Activated CD8-positive, alpha-beta memory T cell treated with anti-CD3 and anti-CD28 coated beads, Interleukin-2, amount 10 ng/mL, durations not matched to agents 7 days and 5 days (primary cell): ENCODE results near the gene PIP4K2A. TPM values are rescaled to one million over a fixed set of nuclear protein-coding genes. Genes with fewer than 3 reads are reported as not detected.

Experiments used
- ATAC-seq: fragments of 150-1000 bp; cut with Tn5 transposase; one replicate; pipeline ENCODE4 v1.10.0; 2021; ENCODE audit warnings: moderate library complexity
- CTCF ChIA-PET: fragments of 350-600 bp; sonication (Branson Sonifier 250); formaldehyde crosslinking; loops from one replicate; lab custom pipeline; 2021; ENCODE audit warnings: antibody characterized with exemption; lab: Charles Lee
- DNase-seq: peaks from one replicate; pipeline ENCODE4 v3.0.0-alpha.2; 2020
- H3K27ac Mint-ChIP-seq: one replicate; pipeline ENCODE4 v1.8.0; 2021; ENCODE audit warnings: mild to moderate bottlenecking, mixed read lengths
- H3K27me3 Mint-ChIP-seq: one replicate; pipeline ENCODE4 v1.8.0; 2021; ENCODE audit warnings: mixed read lengths
- H3K36me3 Mint-ChIP-seq: one replicate; pipeline ENCODE4 v1.8.0; 2021; ENCODE audit warnings: mild to moderate bottlenecking, mixed read lengths
- H3K4me1 Mint-ChIP-seq: one replicate; pipeline ENCODE4 v1.8.0; 2021; ENCODE audit warnings: mixed read lengths
- H3K4me3 Mint-ChIP-seq: one replicate; pipeline ENCODE4 v1.8.0; 2021; ENCODE audit warnings: mild to moderate bottlenecking, moderate library complexity, mixed read lengths
- H3K9me3 Mint-ChIP-seq: one replicate; pipeline ENCODE4 v1.8.0; 2022; ENCODE audit warnings: low read depth, mixed read lengths
- total RNA-seq, 2 experiments: library from RNA; stranded (reverse); gene quantifications; one replicate each; pipeline ENCODE4 v1.2.3, GENCODE V29; 2021

The PIP4K2A gene
- total RNA-seq, 2 experiments from 2014 or later, result 129 to 136 TPM

DNA sequence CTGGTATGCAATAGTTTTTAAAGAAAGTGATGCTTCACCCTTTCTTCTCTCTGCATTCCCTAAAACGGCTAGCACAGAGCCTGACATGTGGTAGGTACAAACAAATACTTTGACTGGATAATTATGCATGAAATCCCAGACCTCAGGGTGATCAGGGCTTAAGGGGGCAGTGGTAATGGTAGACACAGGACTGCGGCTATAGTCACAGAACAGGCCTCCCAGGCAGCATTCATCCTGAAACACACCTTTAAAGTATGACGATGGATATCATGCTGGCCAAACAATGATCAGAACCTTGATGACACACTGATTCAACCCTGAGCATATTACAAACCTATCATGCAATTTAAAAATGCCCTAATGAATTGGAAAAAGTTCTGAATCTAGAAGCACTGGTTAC, 110.8 kb downstream of the PIP4K2A start:
- no peaks in the 10 kb centered on the region for H3K9me3 Mint-ChIP-seq
- H3K27me3 Mint-ChIP-seq, result no peaks in the 10 kb centered on the region
- no peak overlapping the region for H3K4me3 Mint-ChIP-seq
- H3K4me1 Mint-ChIP-seq, result peaks cover 83% of the 10 kb centered on the region
- peaks cover 49% of the 10 kb centered on the region for H3K36me3 Mint-ChIP-seq
- H3K27ac Mint-ChIP-seq, result peak overlapping the region; percentile 30
- ATAC-seq, result no peak
- DNase-seq, result no peak
- CTCF ChIA-PET, result no interaction called here

DNA sequence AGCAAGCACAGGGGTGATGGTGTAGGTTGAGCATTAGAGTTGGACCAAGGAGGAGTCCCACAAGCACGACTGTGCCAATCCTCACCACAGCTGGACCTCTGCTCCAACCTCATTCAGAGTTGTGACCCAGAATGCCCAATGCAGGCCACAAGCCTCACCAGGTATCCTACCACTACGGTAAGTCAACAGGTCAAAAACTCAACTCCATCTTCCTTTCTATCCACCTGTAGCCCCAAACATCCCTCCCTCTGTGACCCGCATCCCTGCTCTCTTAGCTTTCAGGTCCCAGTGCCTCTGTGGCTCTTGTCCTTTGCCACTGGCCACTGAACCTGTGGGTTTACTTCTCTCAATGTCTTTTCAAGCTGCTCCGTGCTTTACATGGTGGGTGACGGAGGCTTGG, 112.8 kb downstream of the PIP4K2A start:
- no peak overlapping the region for H3K4me3 Mint-ChIP-seq
- no peak for DNase-seq
- H3K27ac Mint-ChIP-seq, result peak overlapping the region; percentile 82
- peaks cover 47% of the 10 kb centered on the region for H3K36me3 Mint-ChIP-seq
- CTCF ChIA-PET, result interaction anchor here (0.6 to 2.6 kb wide), 7 partner anchors 10 to 111 kb away, joined by 3 to 11 read pairs (median 4); no protein-coding TSS in a partner anchor
- ATAC-seq, result no peak
- H3K9me3 Mint-ChIP-seq, result no peaks in the 10 kb centered on the region
- no peaks in the 10 kb centered on the region for H3K27me3 Mint-ChIP-seq
- peaks cover 86% of the 10 kb centered on the region for H3K4me1 Mint-ChIP-seq

DNA sequence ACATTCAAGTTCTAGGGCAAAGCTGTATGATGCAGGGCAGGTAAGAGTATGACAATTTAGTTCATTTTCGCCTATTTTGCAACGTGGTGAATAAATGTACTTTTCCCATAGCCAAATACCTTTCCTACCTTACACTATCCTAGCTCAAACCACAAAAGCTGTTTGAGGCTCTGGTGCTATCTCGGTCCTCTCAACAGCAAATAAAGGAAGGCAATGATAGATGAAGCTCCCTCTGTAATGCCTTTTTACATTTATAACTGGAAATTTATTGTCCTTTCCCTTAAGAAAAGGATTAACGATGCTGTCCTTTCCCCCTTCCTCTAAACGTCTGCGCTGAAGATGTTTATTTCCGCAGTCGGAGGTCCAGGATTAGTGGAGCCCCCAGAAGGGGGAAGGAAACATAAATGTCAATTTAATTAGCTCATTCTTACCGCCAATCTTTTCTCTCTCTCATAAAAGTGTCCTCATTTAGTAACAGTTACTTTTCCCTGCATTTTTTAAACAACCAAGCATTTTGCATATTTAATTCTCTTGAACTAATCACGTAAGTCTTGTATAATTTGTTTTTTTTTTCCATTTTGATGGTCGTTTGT, 114.6 kb downstream of the PIP4K2A start:
- no peaks in the 10 kb centered on the region for H3K27me3 Mint-ChIP-seq
- no peak for ATAC-seq
- CTCF ChIA-PET, result interaction anchor here (0.9 to 2.6 kb wide), 5 partner anchors 11 to 83 kb away, joined by 3 to 11 read pairs (median 6); no protein-coding TSS in a partner anchor
- no peaks in the 10 kb centered on the region for H3K9me3 Mint-ChIP-seq
- DNase-seq, result no peak
- peaks cover 77% of the 10 kb centered on the region for H3K4me1 Mint-ChIP-seq
- H3K4me3 Mint-ChIP-seq, result no peak overlapping the region
- peaks cover 38% of the 10 kb centered on the region for H3K36me3 Mint-ChIP-seq
- peak overlapping the region; percentile 44 for H3K27ac Mint-ChIP-seq

DNA sequence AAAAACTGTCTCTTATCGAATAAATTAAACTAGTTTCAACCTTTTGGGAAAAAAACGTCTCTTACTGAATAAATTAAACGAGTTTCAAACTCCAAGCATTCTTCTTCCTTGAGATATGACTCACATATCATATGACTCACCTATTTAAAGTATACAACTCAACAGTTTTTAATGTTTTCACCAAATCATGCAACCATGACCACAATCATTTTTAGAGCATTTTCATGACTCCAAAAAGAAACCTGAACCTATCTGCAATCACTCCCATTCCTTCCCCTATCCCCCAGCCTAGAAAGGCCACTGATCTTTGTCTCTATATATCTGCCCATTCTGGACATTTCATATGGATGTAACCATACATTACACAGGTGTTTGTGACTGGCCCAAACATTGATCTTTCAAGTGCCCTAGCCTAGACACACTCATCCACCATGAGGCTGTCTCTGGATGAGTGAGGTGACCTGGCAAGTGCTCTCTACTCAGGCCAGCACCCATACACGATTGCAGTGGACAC, 115.3 kb downstream of the PIP4K2A start:
- Mint-ChIP-seq H3K9me3 (no peaks in the 10 kb centered on the region), H3K36me3 (peaks cover 37% of the 10 kb centered on the region), H3K4me3 (peak overlapping the region; percentile 1), H3K4me1 (peaks cover 75% of the 10 kb centered on the region), H3K27ac (peak overlapping the region; percentile 77), H3K27me3 (no peaks in the 10 kb centered on the region)
- CTCF ChIA-PET, result interaction anchor here (0.9 to 2.6 kb wide), 4 partner anchors 11 to 56 kb away, joined by 3 to 11 read pairs (median 6); no protein-coding TSS in a partner anchor
- peak; percentile 24 for ATAC-seq
- DNase-seq, result no peak

DNA sequence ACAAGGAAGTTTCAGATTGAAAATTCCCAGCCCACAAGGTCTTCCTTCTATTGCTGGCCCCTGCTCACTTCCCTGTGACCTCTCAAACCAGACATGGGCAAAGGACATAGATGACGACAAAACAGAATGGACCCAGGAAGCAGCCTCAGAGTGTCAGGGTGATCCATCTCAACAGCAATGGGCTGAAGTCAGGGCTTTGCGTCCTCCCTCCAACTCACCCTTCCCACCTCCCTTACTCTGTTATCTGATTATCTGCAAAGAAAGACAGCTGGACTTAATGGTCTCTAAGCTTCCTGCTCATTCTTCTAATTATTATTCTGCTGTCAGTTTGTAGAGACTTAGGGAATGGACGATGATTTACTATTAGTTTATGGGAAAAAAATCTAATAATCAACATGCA, 115.9 kb downstream of the PIP4K2A start:
- Mint-ChIP-seq H3K4me3 (no peak overlapping the region), H3K9me3 (no peaks in the 10 kb centered on the region), H3K27me3 (no peaks in the 10 kb centered on the region), H3K4me1 (peaks cover 70% of the 10 kb centered on the region), H3K36me3 (peaks cover 36% of the 10 kb centered on the region), H3K27ac (peak overlapping the region; percentile 87)
- CTCF ChIA-PET, result no interaction called here
- no peak for DNase-seq
- ATAC-seq, result no peak

DNA sequence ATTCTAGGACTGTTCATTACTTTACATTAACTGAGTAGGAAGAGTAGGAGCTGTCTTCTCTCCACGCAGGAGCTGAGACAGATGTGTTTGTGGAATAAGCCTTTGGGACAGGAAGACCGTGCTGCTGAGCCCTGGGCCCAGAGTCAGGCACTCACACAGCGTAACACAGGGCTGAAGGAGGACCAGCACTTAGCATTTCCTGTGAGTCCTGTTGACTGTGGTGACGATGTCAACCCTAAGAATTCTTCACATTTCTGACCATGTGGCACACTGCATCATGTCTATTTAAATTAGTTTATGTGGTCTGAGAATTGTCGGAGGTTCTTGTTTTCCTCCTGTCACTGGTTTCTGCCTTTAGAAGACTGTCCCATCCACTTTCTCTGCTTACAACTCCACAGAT, 117.2 kb downstream of the PIP4K2A start:
- Mint-ChIP-seq H3K36me3 (peaks cover 33% of the 10 kb centered on the region), H3K27ac (peak overlapping the region; percentile 87), H3K4me1 (peaks cover 64% of the 10 kb centered on the region), H3K4me3 (peak overlapping the region; percentile 31), H3K27me3 (no peaks in the 10 kb centered on the region), H3K9me3 (no peaks in the 10 kb centered on the region)
- DNase-seq, result peak; percentile 63
- peak; percentile 77 for ATAC-seq
- CTCF ChIA-PET, result interaction anchor here (1.1 to 2.1 kb wide), 3 partner anchors 13 to 24 kb away, joined by 3 to 7 read pairs (median 5); no protein-coding TSS in a partner anchor

DNA sequence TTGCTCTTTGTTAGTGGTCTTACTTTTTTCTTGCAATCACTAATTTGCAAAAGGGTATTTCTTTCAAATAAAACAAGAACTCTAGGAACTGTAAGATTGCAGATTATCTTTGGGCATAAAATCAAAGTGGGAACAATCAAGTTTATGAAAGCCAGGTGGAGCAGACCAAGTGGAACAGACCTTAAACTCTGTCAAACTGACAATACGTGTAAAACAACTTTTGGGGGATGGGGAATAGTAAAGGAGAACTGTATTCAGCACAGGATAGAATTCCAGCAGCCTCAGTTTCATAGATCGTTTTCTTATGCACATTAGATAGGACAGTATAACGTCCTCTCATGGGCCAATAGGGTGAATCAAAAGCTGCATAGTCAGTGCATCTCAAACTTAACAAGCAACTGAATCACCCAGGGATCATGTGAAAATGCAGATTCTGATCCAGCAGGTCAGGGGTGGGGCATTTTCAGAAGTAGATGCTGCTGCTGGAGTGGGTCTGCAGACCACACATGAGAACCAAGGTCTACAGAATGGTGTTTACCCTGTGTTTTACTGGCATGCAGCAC, 120.7 kb downstream of the PIP4K2A start:
- H3K4me3 Mint-ChIP-seq, result no peak overlapping the region
- CTCF ChIA-PET, result interaction anchor here (1.1 to 1.5 kb wide), 2 partner anchors 8 to 20 kb away, joined by 3 read pairs; no protein-coding TSS in a partner anchor
- no peak overlapping the region for H3K27ac Mint-ChIP-seq
- no peaks in the 10 kb centered on the region for H3K27me3 Mint-ChIP-seq
- ATAC-seq, result no peak
- H3K9me3 Mint-ChIP-seq, result no peaks in the 10 kb centered on the region
- H3K4me1 Mint-ChIP-seq, result peaks cover 30% of the 10 kb centered on the region
- peaks cover 37% of the 10 kb centered on the region for H3K36me3 Mint-ChIP-seq
- DNase-seq, result no peak

DNA sequence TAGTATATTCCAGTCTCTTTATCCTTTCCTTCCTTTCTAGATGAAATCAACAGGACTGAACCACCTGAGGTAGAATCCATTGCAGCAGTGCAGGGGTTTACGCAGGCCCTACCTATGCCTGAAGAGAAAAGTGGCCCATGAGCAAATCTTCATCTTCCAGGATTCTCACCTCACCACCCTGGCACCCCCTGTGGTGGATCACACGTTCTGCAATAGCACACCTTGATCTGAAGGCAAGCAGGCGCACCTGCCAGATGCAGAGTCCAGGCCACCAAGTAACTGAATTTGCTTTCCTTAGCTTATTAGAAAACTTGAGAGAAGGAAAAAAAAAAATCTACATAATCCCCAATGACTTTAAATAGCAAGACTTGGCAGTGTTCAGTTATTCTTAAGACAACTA, 121.4 kb downstream of the PIP4K2A start:
- Mint-ChIP-seq H3K27me3 (no peaks in the 10 kb centered on the region), H3K9me3 (no peaks in the 10 kb centered on the region), H3K4me3 (no peak overlapping the region), H3K36me3 (peaks cover 35% of the 10 kb centered on the region), H3K4me1 (peaks cover 24% of the 10 kb centered on the region), H3K27ac (no peak overlapping the region)
- CTCF ChIA-PET, result interaction anchor here (4.0 kb wide), 1 partner anchor 18 kb away, joined by 23 read pairs; no protein-coding TSS in a partner anchor
- ATAC-seq (no peak), DNase-seq (no peak)

DNA sequence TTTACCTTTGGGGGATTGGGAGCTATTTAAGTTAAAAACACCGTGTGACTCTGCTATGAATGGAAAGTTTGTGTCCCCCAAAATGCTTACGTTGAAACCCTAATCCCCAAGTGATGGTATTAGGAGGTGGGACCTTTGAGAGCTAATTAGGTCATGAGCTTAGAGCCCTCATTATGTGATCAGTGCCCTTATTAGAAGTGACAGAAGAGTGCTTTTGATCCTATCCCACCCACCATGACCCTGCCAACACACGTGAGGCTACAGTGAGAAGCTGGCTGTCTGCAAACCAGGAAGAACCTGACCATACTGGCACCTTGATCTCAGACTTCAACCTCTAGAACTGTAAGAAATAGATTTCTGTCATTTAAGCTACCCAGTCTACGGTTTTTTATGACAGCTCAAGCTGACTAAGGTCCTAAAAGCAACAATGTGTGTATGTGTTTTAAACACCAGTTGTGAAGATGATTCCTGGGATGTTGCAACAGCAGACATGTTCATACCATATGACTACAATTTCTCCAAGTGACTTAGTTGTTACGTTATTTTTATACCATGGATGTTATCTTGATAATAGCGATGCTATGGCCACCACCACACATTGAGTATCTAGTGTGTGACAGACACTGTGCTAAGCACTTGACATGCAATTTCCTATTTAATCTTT, 124.4 kb downstream of the PIP4K2A start:
- peaks cover 35% of the 10 kb centered on the region for H3K36me3 Mint-ChIP-seq
- H3K4me1 Mint-ChIP-seq, result peaks cover 14% of the 10 kb centered on the region
- no peak overlapping the region for H3K4me3 Mint-ChIP-seq
- peak overlapping the region; percentile 28 for H3K27ac Mint-ChIP-seq
- no peak for DNase-seq
- no peaks in the 10 kb centered on the region for H3K9me3 Mint-ChIP-seq
- CTCF ChIA-PET, result interaction anchor here (4.0 kb wide), 1 partner anchor 15 kb away, joined by 23 read pairs; no protein-coding TSS in a partner anchor
- ATAC-seq, result no peak
- no peaks in the 10 kb centered on the region for H3K27me3 Mint-ChIP-seq

DNA sequence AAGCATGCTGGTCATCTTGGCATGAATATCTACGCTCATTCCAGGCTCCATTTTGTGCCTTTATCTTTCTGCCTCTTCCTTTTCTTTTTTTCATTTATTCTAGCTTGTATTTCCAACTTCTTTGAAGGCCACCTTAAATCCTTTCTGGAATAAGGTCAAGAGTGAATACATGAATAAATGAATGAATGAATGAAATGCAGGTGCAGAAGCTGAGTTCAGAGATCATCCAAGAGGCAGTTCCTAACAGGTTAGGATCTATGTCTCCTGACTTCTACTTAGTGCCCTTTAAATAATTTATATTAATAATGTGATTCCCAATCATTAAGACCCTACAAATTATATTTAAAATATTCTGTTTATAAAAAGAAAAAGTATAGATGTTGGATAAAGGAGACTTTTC, 125.9 kb downstream of the PIP4K2A start:
- H3K4me1 Mint-ChIP-seq, result peaks cover 11% of the 10 kb centered on the region
- CTCF ChIA-PET, result interaction anchor here (1.2 kb wide), 1 partner anchor 15 kb away, joined by 4 read pairs; no protein-coding TSS in a partner anchor
- no peak overlapping the region for H3K4me3 Mint-ChIP-seq
- H3K27me3 Mint-ChIP-seq, result no peaks in the 10 kb centered on the region
- ATAC-seq (no peak), DNase-seq (no peak)
- H3K27ac Mint-ChIP-seq, result no peak overlapping the region
- H3K9me3 Mint-ChIP-seq, result no peaks in the 10 kb centered on the region
- peaks cover 39% of the 10 kb centered on the region for H3K36me3 Mint-ChIP-seq

DNA sequence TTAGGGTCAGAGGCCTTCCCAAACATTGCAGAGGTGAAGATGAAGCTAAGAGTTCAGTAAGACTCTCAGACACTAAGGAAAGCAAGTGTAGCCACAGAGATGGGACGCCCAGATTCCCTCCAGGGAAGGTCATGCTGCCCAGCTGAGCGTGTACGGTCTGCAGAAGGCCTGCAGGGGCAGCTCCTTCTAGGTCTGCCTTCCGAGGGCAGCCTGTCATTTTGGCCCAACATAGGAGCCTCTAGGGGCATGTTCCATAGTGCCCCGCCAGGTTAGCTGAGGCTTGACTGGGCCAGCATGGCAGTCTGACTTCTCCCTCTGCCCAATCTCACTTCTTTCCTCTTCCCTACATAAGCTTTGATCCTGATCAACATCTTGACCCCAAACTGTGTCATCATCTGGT, 130.7 kb downstream of the PIP4K2A start:
- ATAC-seq, result no peak
- H3K4me1 Mint-ChIP-seq, result peaks cover 27% of the 10 kb centered on the region
- H3K27ac Mint-ChIP-seq, result no peak overlapping the region

DNA sequence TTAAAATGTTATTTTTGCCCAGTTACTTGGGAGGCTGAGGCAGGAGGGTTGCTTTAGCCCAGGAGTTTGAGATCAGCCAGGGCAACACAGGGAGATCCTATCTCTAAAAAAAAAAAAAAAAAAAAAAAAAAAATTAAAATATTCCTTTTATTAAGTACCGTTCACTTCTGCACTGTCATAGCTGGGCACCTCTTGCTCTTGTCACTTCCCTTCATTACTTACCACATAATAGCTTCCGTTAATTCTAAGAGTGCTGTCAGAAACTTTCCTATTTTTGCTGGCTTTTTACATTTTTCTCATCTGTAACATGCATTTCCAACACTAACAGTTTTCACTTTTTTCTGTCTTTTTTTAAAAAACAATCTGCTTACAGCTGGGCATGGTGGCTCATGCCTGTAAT, 132.9 kb downstream of the PIP4K2A start:
- Mint-ChIP-seq H3K9me3 (no peaks in the 10 kb centered on the region), H3K27me3 (no peaks in the 10 kb centered on the region), H3K4me1 (peaks cover 24% of the 10 kb centered on the region), H3K27ac (no peak overlapping the region), H3K36me3 (peaks cover 58% of the 10 kb centered on the region), H3K4me3 (no peak overlapping the region)
- no peak for ATAC-seq
- CTCF ChIA-PET, result interaction anchor here (0.7 kb wide), 1 partner anchor 312 kb away, joined by 3 read pairs; no protein-coding TSS in a partner anchor
- no peak for DNase-seq

More for the DNA sequence above, 130.7 kb downstream of the PIP4K2A start:
- CTCF ChIA-PET, result interaction anchor here (4.7 kb wide), 1 partner anchor 9 kb away, joined by 52 read pairs; no protein-coding TSS in a partner anchor
- no peak for DNase-seq
- Mint-ChIP-seq H3K4me3 (no peak overlapping the region), H3K27me3 (no peaks in the 10 kb centered on the region), H3K9me3 (no peaks in the 10 kb centered on the region), H3K36me3 (peaks cover 47% of the 10 kb centered on the region)

DNA sequence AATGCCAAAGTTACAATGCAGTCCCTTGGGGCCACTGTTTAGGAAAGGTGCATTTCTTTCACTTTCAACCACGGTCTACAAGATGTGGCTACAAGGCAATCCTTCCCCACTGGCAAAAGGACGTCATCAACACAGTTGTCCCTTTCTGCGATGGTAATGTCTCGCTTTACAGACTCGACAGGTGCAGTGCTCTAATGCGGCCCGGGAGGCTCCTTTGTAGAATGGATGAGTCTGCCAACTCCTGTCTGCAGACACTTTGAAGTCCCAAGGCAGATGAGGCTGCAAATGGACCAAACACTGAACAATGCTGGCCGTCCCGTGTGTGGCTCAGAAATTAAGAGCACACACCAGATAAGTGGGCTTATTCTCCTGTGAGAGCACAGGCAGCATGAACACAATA, 133.7 kb downstream of the PIP4K2A start:
- Mint-ChIP-seq H3K27me3 (no peaks in the 10 kb centered on the region), H3K4me3 (no peak overlapping the region), H3K9me3 (no peaks in the 10 kb centered on the region), H3K4me1 (peaks cover 20% of the 10 kb centered on the region), H3K27ac (peak overlapping the region; percentile 51), H3K36me3 (peaks cover 55% of the 10 kb centered on the region)
- DNase-seq, result no peak
- no peak for ATAC-seq
- CTCF ChIA-PET, result interaction anchor here (0.7 kb wide), 1 partner anchor 312 kb away, joined by 3 read pairs; no protein-coding TSS in a partner anchor
